Liver (tissue), 9 donors: ENCODE results near the gene ACSS2. TPM values are rescaled to one million over a fixed set of nuclear protein-coding genes. Genes with fewer than 3 reads are reported as not detected.

Source experiments
- DNase-seq: peaks from one replicate; pipeline ENCODE4 v3.0.0-alpha.2; 2017; ENCODE audit warnings: low spot score
- H3K27ac ChIP-seq, 2 donors: one replicate each; pipeline ENCODE4 v1.7.0; 2013; ENCODE audit warnings: inconsistent platforms in 2 of 2, low read length in 2 of 2, control low read depth in 1 of 2, low read depth in 1 of 2, mild to moderate bottlenecking in 1 of 2
- H3K27me3 ChIP-seq, 4 donors: one replicate each; pipeline versions ENCODE4 v1.6.1 to v1.7.0; 2013; ENCODE audit warnings: low read length in 3 of 4, inconsistent platforms in 1 of 4, mild to moderate bottlenecking in 1 of 4, moderate library complexity in 1 of 4; ENCODE audit not compliant: control insufficient read depth in 4 of 4, insufficient read depth in 4 of 4
- H3K36me3 ChIP-seq, 4 donors: one replicate each; pipeline versions ENCODE4 v1.6.1 to v1.7.0; 2013; ENCODE audit warnings: low read length in 3 of 4, mild to moderate bottlenecking in 3 of 4, low read depth in 1 of 4, moderate library complexity in 1 of 4; ENCODE audit not compliant: control insufficient read depth in 4 of 4, insufficient read depth in 3 of 4
- H3K4me1 ChIP-seq, 4 donors: one replicate each; pipeline versions ENCODE4 v1.6.1 to v1.7.0; 2013; ENCODE audit warnings: low read length in 3 of 4, mild to moderate bottlenecking in 3 of 4, moderate library complexity in 1 of 4; ENCODE audit not compliant: control insufficient read depth in 4 of 4, insufficient read depth in 4 of 4
- H3K4me3 ChIP-seq, 3 donors: one replicate each; pipeline versions ENCODE4 v1.6.1 to v1.7.0; 2013; ENCODE audit warnings: low read length in 3 of 3, control low read depth in 1 of 3, low read depth in 1 of 3, mild to moderate bottlenecking in 1 of 3
- H3K9ac ChIP-seq, 2 donors: one replicate each; pipeline ENCODE4 v1.7.0; 2013; ENCODE audit warnings: low read length in 2 of 2, mild to moderate bottlenecking in 2 of 2, moderate library complexity in 2 of 2, control low read depth in 1 of 2, low read depth in 1 of 2
- H3K9me3 ChIP-seq, 4 donors: one replicate each; pipeline versions ENCODE4 v1.6.1 to v1.7.0; 2013; ENCODE audit warnings: low read length in 3 of 4; ENCODE audit not compliant: control insufficient read depth in 4 of 4
- EGR1 ChIP-seq, 2 donors: IDR thresholded peaks; 2 replicates each; pipeline ENCODE4 v1.6.1; 2016 to 2018; ENCODE audit warnings: antibody characterized with exemption in 2 of 2, low read depth in 2 of 2
- FOXA1 ChIP-seq: IDR thresholded peaks from 2 replicates; pipeline ENCODE4 v1.6.1; 2016; ENCODE audit warnings: antibody characterized with exemption
- FOXA2 ChIP-seq: IDR thresholded peaks from 2 replicates; pipeline ENCODE4 v1.6.1; 2016; ENCODE audit warnings: antibody characterized with exemption
- GABPA ChIP-seq, 2 donors: IDR thresholded peaks in 1 of 2; conservative IDR thresholded peaks in 1 of 2; 2 replicates each; pipeline ENCODE4 v1.6.1; 2016; ENCODE audit warnings: antibody characterized with exemption in 2 of 2, mild to moderate bottlenecking in 1 of 2, moderate library complexity in 1 of 2
- HNF4A ChIP-seq, 2 donors: conservative IDR thresholded peaks; 2 replicates each; pipeline ENCODE4 v1.6.1; 2016; ENCODE audit warnings: antibody characterized with exemption in 2 of 2, mild to moderate bottlenecking in 2 of 2
- HNF4G ChIP-seq: IDR thresholded peaks from 2 replicates; pipeline ENCODE4 v1.6.1; 2016; ENCODE audit warnings: antibody characterized with exemption
- JUND ChIP-seq, 2 donors: IDR thresholded peaks; 2 replicates each; pipeline ENCODE4 v1.6.1; 2016; ENCODE audit warnings: antibody characterized with exemption in 2 of 2
- NR2F2 ChIP-seq: IDR thresholded peaks from 2 replicates; pipeline ENCODE4 v1.6.1; 2016; ENCODE audit warnings: antibody characterized with exemption
- RXRA ChIP-seq, 2 donors: IDR thresholded peaks; 2 replicates each; pipeline ENCODE4 v1.6.1; 2017 to 2018; ENCODE audit warnings: antibody characterized with exemption in 2 of 2, mild to moderate bottlenecking in 1 of 2
- SP1 ChIP-seq: IDR thresholded peaks from 2 replicates; pipeline ENCODE4 v1.6.1; 2018; ENCODE audit warnings: antibody characterized with exemption, mild to moderate bottlenecking
- TAF1 ChIP-seq: conservative IDR thresholded peaks from 2 replicates; pipeline ENCODE4 v1.6.1; 2016; ENCODE audit warnings: antibody characterized with exemption, mild to moderate bottlenecking
- YY1 ChIP-seq: IDR thresholded peaks from 2 replicates; pipeline ENCODE4 v1.6.1; 2016; ENCODE audit warnings: antibody characterized with exemption, mild to moderate bottlenecking
- WGBS: extraction: QIAGEN DNeasy Blood & Tissue Kit; methylation state at CpG from one replicate; pipeline ENCODE4 v1.1.7; 2013; 5-methylcytosine and 5-hydroxymethylcytosine counted together
- polyA plus RNA-seq, 2 donors: library from polyadenylated mRNA; stranded (reverse) in 1 of 2; unstranded in 1 of 2; fragments of 200-250 nt in 1 of 2; fragments of >200 nt in 1 of 2; fragmentation: Nextera tagmentation in 1 of 2; extraction: Ambion mirVana in 1 of 2; gene quantifications; one replicate each; pipeline versions ENCODE4 v1.2.1 to v1.2.3, GENCODE V29; 2013 to 2015
- total RNA-seq, 2 donors: library from RNA; depleted of rRNA; stranded (reverse); fragments of >200 nt; gene quantifications; one replicate each; pipeline ENCODE4 v1.2.3, GENCODE V29; 2014
- TF ChIP-seq, protein P1 (sequence below): IDR thresholded peaks from 2 replicates; pipeline ENCODE4 v1.6.1; 2016; ENCODE audit warnings: antibody characterized with exemption
- TF ChIP-seq, protein P2 (sequence below): IDR thresholded peaks from 2 replicates; pipeline ENCODE4 v1.6.1; 2016; ENCODE audit warnings: antibody characterized with exemption
- TF ChIP-seq, protein P3 (sequence below): IDR thresholded peaks from 2 replicates; pipeline ENCODE4 v1.6.1; 2016; ENCODE audit warnings: antibody characterized with exemption, mild to moderate bottlenecking
- TF ChIP-seq, protein P4 (sequence below): fragments of 150-350 bp; IDR thresholded peaks from 2 replicates; pipeline ENCODE4 v1.5.1; 2017; ENCODE audit warnings: improper control_type of control experiment, low read depth, low read length; ENCODE audit not compliant: missing input control
- donor health status: healthy.
- donor health status: healthy.
- donor health status: healthy.
- donor health status: healthy.
- donor health status: healthy.

The ACSS2 gene
- total and polyA plus RNA-seq, 4 donors: 29.8 to 260 (median 80.0) TPM

DNA sequence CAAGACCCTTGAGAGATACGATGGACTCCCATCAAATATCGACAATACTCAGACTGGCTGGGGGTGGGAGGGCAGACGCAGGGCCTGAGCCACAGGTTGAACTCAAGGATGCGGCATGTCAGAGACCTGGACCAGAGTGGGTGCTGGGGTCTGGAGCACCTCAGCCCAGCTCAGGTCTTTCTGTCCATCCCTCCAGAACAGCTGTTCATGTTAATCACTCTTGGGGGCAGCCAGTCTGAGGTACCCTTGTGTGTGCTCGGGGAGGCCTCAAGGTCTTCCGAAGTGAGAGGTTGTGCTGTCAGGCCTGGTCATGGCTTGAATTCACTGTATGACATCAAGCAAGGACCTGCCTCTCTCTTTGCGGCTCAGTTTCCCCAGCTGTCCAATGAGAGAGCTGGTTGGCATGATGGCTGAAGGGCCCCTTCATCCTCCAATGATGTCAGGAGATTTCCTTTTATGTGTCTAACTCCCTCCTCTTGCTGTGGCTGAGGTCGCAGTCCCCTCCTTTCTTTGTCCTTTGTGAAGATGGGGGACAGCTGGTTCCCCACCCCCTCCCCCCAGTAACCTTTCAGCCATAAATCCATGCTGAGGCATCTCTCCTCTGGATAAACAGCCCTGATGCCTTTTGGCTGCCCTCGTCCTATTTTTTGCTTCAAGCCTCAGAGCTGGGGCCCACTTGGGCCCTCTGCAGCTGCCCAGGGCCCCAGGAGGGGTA lies 94.6 kb downstream of the ACSS2 start:
- Histone ChIP-seq H3K4me1 (no peaks in the 10 kb centered on the region), H3K27ac (no peak overlapping the region), H3K9ac (no peak overlapping the region), H3K9me3 (no peaks in the 10 kb centered on the region), H3K4me3 (no peak overlapping the region), H3K27me3 (no peaks in the 10 kb centered on the region), H3K36me3 (no peaks in the 10 kb centered on the region)
- 96% methylated on average over 9 of the region's 9 CpGs for WGBS
- no peak for DNase-seq
- TF ChIP-seq, protein P1, sequence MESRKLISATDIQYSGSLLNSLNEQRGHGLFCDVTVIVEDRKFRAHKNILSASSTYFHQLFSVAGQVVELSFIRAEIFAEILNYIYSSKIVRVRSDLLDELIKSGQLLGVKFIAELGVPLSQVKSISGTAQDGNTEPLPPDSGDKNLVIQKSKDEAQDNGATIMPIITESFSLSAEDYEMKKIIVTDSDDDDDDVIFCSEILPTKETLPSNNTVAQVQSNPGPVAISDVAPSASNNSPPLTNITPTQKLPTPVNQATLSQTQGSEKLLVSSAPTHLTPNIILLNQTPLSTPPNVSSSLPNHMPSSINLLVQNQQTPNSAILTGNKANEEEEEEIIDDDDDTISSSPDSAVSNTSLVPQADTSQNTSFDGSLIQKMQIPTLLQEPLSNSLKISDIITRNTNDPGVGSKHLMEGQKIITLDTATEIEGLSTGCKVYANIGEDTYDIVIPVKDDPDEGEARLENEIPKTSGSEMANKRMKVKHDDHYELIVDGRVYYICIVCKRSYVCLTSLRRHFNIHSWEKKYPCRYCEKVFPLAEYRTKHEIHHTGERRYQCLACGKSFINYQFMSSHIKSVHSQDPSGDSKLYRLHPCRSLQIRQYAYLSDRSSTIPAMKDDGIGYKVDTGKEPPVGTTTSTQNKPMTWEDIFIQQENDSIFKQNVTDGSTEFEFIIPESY: no peak
- TF ChIP-seq TAF1 (no peak), FOXA1 (no peak), FOXA2 (no peak), SP1 (no peak), YY1 (no peak), JUND (IDR thresholded peaks at IDR 0.05) (no peak), NR2F2 (no peak), EGR1 (IDR thresholded peaks at IDR 0.05; ENCODE audit: low read depth in 2 of 2) (no peak), GABPA (IDR thresholded peaks at IDR 0.05 in 1 of 2, conservative IDR thresholded peaks at IDR 0.05 in 1 of 2) (no peak), HNF4G (no peak), HNF4A (conservative IDR thresholded peaks at IDR 0.05) (no peak), RXRA (IDR thresholded peaks at IDR 0.05) (no peak)
- TF ChIP-seq, protein P2, sequence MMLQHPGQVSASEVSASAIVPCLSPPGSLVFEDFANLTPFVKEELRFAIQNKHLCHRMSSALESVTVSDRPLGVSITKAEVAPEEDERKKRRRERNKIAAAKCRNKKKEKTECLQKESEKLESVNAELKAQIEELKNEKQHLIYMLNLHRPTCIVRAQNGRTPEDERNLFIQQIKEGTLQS: no peak
- TF ChIP-seq, protein P3, sequence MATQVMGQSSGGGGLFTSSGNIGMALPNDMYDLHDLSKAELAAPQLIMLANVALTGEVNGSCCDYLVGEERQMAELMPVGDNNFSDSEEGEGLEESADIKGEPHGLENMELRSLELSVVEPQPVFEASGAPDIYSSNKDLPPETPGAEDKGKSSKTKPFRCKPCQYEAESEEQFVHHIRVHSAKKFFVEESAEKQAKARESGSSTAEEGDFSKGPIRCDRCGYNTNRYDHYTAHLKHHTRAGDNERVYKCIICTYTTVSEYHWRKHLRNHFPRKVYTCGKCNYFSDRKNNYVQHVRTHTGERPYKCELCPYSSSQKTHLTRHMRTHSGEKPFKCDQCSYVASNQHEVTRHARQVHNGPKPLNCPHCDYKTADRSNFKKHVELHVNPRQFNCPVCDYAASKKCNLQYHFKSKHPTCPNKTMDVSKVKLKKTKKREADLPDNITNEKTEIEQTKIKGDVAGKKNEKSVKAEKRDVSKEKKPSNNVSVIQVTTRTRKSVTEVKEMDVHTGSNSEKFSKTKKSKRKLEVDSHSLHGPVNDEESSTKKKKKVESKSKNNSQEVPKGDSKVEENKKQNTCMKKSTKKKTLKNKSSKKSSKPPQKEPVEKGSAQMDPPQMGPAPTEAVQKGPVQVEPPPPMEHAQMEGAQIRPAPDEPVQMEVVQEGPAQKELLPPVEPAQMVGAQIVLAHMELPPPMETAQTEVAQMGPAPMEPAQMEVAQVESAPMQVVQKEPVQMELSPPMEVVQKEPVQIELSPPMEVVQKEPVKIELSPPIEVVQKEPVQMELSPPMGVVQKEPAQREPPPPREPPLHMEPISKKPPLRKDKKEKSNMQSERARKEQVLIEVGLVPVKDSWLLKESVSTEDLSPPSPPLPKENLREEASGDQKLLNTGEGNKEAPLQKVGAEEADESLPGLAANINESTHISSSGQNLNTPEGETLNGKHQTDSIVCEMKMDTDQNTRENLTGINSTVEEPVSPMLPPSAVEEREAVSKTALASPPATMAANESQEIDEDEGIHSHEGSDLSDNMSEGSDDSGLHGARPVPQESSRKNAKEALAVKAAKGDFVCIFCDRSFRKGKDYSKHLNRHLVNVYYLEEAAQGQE: no peak
- TF ChIP-seq, protein P4, sequence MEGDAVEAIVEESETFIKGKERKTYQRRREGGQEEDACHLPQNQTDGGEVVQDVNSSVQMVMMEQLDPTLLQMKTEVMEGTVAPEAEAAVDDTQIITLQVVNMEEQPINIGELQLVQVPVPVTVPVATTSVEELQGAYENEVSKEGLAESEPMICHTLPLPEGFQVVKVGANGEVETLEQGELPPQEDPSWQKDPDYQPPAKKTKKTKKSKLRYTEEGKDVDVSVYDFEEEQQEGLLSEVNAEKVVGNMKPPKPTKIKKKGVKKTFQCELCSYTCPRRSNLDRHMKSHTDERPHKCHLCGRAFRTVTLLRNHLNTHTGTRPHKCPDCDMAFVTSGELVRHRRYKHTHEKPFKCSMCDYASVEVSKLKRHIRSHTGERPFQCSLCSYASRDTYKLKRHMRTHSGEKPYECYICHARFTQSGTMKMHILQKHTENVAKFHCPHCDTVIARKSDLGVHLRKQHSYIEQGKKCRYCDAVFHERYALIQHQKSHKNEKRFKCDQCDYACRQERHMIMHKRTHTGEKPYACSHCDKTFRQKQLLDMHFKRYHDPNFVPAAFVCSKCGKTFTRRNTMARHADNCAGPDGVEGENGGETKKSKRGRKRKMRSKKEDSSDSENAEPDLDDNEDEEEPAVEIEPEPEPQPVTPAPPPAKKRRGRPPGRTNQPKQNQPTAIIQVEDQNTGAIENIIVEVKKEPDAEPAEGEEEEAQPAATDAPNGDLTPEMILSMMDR: no peak
